Stimulated activated CD8-positive, alpha-beta memory T cell treated with anti-CD3 and anti-CD28 coated beads, Interleukin-12 subunit alpha, Interleukin-12 subunit beta, amount 100 ng/mL, for 4 hours (primary cell): ENCODE data around the gene MANF.
"Not testable (repeated sequence)": the region's sequence is repeated elsewhere in the genome, so short reads cannot be mapped to it uniquely, and the experiment has no call there.

Experiments
- DNase-seq: peaks from one replicate; pipeline ENCODE4 v3.0.0-alpha.2; 2020; ENCODE audit warnings: low read depth

Gene MANF

DNA sequence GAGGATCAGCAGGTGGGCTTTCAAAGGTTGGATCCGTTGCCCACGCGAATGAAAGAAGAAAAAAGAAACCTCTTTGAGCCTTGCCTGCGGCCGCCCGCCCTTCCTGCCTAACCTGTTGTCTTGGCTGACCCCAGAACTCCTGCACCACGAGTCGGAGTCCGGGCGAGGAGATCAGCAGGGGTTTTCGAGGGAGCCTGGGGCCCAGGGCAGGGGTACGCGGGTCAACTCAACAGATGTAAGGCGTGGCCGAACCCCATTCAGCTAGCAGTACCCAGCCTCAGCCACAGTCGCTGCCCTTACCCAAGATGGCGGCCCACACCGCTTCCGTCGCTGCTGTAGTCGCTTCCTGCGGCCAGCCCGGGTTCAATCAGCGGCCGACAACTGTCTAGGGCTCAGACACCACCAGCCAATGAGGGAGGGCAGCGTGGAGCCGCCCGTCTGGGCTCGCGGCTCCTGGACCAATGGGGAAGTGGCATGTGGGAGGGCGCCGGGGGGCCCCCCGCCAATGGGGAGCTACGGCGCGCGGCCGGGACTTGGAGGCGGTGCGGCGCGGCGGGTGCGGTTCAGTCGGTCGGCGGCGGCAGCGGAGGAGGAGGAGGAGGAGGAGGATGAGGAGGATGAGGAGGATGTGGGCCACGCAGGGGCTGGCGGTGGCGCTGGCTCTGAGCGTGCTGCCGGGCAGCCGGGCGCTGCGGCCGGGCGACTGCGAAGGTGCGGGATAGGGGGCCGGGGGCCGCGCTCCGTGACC, at the start of gene MANF:
MANF (plus strand) TSS at position 566 of the 748 bp plus-strand sequence; CDS start at position 618, 52 bp downstream.
- DNase-seq = peak; percentile 97

DNA sequence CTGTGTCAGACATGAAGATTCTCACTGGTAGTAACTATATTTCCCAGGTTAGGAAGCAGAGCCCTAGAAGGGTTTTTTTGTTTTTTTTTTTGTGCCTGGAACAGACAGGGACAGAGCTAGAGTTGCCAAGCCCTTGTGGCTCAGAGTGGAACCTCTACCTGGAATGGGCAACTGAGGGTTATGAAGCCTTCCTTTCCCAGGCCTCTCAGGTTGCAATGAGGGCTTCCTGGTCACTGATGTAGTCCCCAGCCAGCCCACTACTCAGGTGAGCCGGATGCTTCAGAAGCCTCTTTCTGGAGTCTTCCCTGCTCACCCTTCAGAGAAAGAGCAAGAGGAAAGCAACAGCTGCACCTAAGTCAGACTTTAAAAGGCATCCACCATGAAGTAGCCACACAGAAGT, 48.8 kb upstream of the MANF start:
- DNase-seq = no peak

DNA sequence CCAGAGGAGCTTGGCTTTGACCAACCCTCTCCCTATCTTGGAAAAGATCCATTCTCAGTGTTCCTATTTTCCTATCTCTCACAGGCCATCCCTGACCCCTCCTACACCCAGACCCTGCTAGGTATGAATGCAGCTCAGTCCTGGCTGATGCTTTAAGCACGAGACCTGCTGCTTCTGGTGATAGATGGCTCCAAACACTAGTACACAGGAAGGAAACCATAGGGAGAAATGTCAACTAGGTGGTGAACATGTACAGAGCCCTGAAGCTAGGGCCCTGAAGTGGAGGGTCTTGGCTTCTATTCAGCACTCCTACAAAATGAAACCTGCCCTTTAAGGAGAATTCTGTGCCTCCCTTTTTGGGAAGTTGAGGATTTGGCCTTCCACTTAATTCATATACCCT, 47.4 kb upstream of the MANF start:
- DNase-seq = no peak

DNA sequence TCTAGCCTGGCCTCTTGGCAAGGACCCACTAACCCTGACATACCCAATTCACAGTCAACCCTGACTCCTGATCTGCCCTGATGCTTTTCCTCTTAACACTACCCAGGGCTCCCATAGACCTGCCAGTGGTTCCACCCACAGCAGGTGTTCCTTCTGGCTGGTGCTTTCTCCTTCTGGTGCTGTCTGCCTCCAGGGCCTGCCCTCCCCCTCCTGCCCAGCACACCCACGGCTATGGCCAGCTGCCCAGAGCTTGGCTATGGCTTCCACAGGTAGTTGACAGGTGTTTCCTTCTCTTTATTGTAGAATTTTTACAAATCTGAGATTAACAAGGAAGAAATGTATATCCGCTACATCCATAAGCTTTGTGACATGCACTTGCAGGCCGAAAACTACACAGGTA, 46.5 kb upstream of the MANF start:
- DNase-seq = no peak

DNA sequence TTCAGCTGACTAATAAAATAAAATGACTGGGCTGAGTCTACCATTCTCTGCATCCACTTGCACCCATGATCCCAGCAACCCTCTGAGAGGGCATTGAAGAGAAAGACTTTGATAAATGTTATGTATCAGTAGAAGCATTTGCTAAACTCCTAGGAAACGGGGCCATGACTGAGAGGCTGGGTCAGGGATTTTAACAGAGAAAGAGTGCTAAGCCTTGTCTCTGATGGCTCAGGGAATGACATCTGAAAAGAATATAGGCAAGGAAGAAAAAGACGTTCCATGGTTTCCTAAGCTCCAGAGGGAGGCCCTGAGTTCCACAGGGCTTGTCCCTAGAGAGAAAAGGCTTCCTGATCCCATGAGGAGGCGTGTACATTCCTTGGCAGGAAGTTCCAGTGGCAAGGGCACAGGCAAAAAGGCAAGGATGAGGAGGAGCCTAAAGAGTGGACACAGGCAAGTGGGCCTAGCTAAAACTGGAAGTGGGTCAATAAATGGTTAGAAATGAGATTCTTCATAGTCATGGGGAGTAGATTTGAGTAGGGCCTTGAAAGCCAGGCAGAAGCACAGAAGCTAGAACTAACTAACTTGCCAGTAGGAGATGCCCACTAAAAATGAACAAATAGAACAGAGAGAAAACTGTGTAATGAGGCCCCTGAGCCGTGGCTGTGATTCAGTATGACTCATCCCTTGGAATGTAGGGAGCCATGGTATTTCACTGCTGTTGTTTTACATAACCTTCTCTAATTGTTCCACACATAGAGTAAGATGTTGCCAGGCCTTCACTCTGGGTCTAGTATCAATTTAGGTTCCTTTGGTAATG, 44.9 kb upstream of the MANF start:
- DNase-seq = no peak

DNA sequence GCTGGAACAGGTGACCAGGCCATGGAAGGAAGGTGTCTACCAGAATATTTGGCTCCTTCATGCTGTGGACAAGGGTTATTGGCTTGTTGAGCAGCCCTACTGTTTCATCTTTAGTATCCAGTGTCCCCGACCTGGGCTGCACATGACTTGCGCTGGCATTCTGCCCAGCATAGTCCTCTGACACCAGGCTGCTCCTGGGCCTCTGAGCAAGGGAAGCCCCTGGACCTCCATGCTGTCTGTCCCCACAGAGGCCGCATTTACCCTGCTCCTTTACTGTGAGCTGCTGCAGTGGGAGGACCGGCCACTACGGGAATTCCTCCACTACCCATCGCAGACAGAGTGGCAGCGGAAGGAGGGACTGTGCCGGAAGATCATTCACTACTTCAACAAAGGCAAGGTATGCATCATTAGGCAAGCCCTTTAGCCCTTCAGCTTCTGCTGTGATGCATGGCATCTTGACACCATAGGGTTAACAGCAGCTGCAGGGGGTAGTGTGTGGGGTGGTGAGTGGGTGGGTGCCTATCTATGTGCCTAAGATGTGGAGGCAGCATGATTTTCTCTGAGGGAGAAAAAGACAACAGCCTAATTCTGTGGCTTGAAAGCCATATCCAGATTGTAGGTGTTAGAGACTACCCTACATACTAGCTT, 44.0 kb upstream of the MANF start:
- no peak for DNase-seq

DNA sequence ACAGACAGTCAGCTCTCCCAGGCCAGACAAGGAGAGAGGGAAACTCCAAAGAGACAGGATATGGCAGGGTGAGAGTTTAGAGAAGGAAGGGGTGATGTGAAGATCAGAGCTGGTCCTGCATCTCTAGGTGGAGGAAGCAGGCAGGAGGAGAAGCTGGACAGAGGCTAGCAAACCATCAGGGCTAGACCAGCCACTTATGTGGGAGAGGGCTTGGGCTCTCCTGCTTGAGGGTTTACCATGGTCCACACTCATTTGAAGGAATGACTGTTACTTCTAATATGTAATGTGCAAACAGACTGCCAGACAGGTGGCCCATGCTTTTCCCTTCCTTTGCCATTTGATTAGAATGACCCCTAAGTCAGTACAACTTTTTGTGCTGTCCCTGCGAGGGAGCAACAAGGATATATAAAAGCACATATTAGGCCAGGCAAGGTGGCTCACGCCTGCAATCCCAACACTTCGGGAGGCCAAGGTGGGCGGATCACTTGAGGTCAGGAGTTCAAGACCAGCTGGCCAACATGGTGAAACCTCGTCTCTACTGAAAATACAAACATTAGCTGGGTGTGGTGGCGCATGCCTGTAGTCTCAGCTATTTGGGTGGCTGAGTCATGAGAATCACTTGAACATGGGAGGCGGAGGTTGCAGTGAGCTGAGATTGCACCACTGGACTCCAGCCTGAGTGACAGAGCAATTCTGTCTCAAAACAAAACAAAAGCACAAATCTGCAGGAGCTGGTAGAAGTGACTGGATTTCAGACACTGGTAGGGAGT, 41.0 kb upstream of the MANF start:
- DNase-seq = no peak

DNA sequence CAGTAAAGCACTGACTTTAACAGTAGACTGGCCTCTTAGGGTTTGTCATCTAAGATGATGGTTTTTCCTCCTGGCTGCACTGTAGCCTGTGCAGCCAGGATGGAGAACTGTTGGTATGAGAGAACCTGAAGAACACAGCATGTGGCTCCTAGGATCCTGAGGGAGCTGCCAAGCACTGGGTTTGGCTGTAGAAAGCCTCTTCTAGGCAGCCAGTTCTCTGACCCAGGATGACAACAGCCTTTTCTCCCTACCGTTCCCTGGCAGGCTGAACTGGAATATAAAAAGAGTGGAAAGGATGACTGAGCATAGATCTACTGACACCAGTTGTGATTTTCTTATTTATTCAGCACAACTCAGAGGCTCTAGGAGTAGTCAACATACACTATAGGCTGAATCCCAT, 34.3 kb upstream of the MANF start:
- no peak for DNase-seq

DNA sequence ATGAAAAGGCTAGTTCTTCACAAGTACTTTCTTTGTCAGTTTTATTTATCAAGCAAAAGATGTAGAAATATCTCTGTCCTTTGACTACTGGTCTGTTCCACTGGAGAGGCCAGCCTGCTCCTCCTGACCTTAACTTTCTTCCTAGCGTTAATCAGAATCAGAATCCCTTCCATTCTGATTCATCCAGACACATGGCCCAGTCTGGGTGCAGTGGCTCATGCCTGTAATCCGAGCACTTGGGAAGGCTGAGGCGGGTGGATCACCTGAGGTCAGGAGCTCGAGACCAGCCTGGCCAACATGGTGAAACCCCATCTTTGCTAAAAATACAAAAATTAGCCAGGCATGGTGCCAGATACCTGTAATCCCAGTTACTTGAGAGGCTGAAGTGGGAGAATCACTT, 32.0 kb upstream of the MANF start:
- no peak for DNase-seq

DNA sequence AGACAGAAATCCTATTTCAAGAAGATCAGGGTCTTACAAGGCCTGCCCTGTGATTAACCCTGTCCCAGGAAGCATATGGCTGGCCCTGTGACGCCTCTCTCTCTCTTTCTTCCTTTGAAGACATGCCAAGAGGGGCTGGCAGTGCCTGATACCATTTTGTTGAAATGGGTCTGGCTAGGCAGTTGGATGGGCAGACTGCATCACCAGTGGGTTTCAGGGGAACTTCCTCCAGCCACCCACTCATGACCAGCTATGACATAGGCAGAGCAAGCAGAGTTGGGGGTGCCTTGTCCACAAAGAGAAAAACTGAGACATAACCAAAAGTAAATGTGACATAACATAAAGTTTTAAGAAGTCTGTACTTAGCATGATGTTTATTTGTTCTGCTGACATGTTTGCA, 31.4 kb upstream of the MANF start:
- no peak for DNase-seq

DNA sequence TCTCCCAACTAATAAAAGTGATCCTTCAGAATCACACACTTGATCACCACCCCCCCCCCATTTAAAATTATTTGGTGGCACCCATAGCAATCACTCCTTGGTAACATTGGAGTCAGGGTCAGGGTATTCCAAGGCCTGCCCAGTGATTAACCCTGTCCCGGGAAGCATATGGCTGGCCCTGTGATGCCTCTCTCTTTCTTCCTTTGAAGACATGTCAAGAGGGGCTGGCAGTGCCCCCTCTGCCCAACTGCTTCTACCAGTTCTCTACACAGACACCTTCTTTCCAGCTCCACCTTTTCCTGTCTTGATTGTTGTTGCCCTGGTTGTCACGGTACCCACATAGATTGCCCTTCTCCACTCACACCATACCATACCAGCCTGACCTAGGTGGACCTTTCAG, 30.9 kb upstream of the MANF start:
- DNase-seq = no peak

DNA sequence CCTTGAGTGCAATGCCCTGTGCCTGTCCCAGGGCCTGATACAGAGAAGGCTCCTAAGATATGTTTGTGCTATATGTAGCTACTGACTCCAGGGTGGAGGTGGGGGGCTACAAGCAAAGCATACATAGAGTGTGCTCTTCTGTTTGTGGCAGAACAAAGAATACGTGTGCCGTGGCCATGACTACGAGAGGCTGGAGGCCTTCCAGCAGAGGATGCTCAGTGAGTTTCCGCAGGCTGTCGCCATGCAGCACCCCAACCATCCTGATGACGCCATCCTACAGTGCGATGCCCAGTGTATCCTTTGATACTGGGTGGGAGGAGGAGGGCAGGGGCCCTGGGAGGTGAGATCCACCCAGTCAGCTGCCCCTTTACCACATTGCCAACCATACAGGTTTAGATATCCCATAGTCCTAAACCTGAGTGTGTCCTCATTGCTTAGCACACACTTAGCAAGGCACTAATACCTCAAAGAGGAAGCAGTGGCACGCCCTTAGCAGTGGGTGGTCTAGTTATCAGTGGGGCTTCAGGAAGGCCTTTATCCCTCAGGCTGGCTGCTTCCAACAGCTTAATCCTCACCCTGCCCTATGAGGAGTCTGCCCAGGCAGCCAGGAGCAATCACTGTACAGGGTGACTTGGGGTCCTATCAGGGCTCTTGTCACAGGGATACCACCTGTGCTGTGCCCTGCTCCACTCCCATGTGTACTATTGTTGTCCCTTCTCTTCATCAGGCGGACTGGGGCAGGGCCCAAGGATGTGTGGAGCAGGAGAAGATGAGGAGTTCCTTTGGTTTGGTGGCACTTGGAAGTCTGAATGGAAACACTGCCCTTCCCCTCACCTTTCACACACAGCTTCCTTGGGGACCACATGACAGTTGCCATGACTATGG, 30.1 kb upstream of the MANF start:
- DNase-seq = no peak

DNA sequence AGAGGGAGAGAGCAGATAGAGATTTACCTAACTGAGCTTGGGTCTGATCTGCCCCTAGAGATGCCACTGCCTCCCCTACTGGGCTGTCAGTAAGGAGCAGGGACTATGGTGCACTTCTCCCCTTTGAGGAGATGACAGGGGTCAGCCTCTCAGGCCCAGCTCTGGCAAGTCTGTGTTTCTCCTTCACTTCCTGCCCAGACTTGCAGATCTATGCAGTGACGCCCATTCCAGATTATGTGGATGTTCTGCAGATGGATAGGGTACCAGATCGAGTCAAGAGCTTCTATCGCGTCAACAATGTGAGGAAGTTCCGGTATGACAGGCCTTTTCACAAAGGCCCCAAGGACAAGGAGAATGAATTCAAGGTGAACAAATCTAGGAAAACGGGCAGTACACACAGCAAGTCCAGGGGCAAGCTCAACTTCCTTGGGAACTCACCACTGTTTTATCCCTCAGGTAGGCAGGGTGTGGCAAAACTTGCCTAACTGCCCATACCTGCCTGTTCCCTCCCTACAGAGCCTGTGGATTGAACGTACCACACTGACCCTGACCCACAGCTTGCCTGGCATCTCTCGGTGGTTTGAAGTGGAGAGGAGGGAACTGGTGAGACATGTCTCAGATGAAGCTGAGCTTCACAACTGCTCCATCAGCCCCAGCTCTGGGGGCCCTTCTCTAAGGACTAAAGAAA, 29.1 kb upstream of the MANF start:
- no peak for DNase-seq

DNA sequence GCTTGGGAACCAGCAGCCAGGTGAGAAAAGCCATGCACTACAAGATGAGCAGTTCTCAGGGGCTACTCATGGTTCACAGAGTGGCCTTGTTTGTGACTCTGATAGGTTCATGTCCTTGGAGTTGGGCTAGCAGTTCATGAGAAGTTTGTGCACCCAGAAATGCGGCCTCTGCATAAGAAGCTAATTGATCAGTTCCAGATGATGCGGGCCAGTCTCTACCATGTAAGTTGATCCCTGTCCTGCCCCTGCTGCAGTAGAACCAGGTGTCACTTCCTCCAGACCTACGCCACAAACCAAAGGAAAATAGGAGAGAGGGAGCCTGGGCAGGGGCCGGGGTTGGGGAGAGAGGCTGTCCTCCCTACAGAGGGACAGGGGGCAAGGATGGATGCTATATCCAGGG, 27.2 kb upstream of the MANF start:
- no peak for DNase-seq

DNA sequence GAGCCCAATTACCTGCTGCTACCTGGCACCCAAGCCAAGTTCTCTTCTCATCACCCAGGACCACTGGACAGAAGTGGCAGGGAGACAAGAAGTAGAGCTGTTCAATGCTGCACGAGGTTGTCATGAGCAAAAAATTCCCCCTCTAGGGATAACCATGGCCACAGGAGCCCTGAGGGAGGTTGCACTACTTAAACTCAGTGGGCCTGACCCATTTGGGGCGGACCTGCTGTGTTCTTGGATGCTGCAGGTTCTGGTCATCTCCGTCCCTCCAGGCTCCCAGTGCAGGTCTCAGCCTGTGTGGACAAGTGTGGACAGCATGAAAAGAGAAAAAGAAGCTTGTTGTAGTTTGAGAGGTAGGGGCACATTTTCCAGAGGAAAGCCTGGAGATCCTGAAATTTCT, 26.1 kb upstream of the MANF start:
- DNase-seq = no peak

DNA sequence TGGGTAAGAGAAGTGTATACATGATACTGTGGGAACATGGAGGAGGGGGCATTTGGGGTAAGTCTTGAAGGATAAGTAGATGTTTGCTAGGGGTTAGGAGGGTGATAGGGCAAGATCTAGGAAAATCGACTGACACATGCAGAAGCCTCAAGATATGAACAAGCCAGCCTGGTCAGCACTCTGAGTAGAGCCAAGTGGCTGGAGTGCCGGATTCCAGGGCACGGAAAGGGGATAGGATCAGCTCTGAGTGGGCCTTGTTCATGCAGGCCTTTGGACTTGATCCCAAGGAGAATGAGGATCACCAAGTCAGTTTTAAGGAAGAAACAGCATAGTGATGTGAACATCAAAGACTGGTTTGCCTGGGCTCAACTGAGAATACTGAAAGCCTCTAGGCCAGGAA, 24.3 kb upstream of the MANF start:
- no peak for DNase-seq

DNA sequence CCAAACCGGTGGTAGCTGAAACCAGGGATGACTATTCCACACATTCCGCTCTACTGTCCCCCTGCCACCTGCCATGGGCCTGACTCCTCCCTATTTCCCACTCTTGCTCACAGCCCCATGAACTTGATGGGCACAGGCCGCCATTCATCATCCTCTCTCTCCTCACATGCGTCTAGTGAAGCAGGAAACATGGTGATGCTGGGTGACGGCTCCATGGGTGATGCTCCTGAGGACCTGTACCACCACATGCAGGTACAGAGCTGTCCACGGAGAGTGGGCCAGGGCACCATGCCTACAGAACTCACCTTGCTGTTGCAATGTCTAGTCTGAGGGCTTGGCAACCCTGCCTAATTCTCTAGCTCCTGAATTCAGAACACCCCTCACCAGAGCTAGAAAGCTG, 23.3 kb upstream of the MANF start:
- DNase-seq = no peak

DNA sequence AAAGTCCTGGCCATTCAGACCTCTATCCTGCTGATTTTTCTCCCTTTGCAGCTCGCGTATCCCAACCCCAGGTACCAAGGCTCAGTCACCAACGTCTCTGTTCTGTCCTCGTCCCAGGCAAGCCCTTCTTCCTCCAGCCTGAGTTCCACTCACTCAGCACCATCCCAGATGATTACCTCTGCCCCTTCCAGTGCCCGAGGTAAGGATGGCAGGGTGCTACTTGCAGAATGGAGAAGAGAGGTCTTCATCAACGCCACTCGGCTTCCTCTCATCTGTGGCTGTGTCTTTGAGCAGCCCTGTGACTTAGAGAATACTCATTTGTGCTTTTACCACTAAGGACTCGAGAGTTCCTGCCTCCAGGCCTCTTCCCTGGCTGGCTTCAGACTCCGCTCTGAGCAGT, 22.6 kb upstream of the MANF start:
- DNase-seq = no peak

DNA sequence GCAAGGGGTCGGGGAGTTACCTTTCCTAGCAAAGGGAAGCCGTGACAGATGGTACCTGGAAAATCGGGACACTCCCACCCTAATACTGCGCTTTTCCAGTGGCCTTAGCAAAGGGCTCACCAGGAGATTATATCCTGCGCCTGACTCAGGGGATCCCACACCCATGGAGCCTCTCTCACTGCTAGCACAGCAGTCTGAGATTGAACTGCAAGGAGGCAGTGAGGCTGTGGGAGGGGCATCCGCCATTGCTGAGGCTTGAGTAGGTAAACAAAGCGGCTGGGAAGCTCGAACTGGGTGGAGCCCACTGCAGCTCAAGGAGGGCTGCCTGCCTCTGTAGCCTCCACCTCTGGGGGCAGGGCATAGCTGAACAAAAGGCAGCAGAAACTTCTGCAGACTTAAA, 16.8 kb upstream of the MANF start:
- not testable (repeated sequence) for DNase-seq

DNA sequence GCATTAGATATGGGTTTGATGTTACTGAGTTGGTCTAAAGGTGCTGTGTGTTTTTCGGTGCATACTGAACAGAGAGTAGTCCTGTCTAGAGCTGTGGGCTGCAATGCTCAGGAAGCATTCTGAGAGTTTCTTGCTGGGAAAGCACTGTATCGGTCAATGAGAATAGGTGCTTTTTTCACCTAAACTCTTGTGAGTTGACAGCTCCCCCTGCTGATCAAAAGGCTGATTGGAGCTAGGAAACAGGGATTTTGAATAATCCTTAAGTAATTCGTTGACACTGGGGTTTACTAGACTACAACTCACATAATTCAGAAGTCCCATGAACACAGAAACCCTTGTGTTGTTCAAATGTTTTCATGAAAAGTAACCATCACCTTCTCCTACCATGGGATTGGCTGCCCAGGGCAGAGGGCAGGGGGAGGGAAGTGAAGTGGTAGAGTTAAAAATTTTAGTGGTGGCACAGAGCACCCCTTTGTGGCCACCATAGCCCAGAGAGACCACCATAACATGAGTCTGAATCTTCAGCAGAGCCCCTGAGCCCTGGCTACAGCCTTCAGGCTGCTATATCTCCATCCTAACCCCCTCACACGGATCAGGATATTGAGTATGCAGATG, 13.0 kb upstream of the MANF start:
- no peak for DNase-seq
